K562 (cell line): ENCODE measurements around the gene ANKRD13A. TPM values are rescaled to one million over a fixed set of nuclear protein-coding genes. Genes with fewer than 3 reads are reported as not detected.
A peak's percentile ranks its signal among the peaks of the same experiment; 100 is the strongest.
"Not testable (repeated sequence)": the region's sequence is repeated elsewhere in the genome, so short reads cannot be mapped to it uniquely, and the experiment has no call there.

Experiments
- FOS ChIP-seq: IDR thresholded peaks from 3 replicates; pipeline ENCODE4 v1.6.1; 2011; ENCODE audit not compliant: insufficient read length; ENCODE audit errors: extremely low read depth
- MTA1 ChIP-seq: fragments of 450-650 bp; IDR thresholded peaks from 2 replicates; pipeline ENCODE4 v1.6.1; 2017; ENCODE audit warnings: borderline replicate concordance
- NR4A1 ChIP-seq, 2 experiments: fragments of 250-450 bp in 1 of 2; fragments of 450-650 bp in 1 of 2; sonication (Bioruptor Pico) in 1 of 2; IDR thresholded peaks; 2 replicates each; pipeline versions ENCODE4 v1.4.0 to v1.6.1; 2016 to 2020; ENCODE audit warnings: mild to moderate bottlenecking in 2 of 2, missing compliant biosample characterization in 1 of 2, missing genetic modification characterization in 1 of 2, moderate library complexity in 1 of 2
- PKNOX1 ChIP-seq: fragments of 450-650 bp; IDR thresholded peaks from 2 replicates; pipeline ENCODE4 v1.6.1; 2016
- RFX1 ChIP-seq: fragments of 450-650 bp; IDR thresholded peaks from 2 replicates; pipeline ENCODE4 v1.6.1; 2016; ENCODE audit warnings: mild to moderate bottlenecking, moderate library complexity
- SMARCC2 ChIP-seq: fragments of 450-650 bp; IDR thresholded peaks from 2 replicates; pipeline ENCODE4 v1.6.1; 2017; ENCODE audit warnings: antibody characterized with exemption, moderate library complexity, mild to moderate bottlenecking, low read depth
- SP1 ChIP-seq: sonication (generic); formaldehyde crosslinking; IDR thresholded peaks from 2 replicates; pipeline ENCODE4 v1.8.1; 2022; ENCODE audit warnings: mild to moderate bottlenecking, missing genetic modification reagents
- ZBTB11 ChIP-seq, 3 experiments: fragments of 200-800 bp in 1 of 3; fragments of 250-450 bp in 1 of 3; fragments of 450-650 bp in 1 of 3; sonication (Bioruptor Pico) in 1 of 3; sonication (Bioruptor generic) in 1 of 3; formaldehyde crosslinking in 1 of 3; IDR thresholded peaks; 2 replicates each; pipeline versions ENCODE4 v1.6.1 to v1.8.0; 2016 to 2022; ENCODE audit warnings: mild to moderate bottlenecking in 2 of 3, missing genetic modification characterization in 2 of 3, missing compliant biosample characterization in 1 of 3, moderate library complexity in 1 of 3
- polyA plus RNA-seq, 8 experiments: library from polyadenylated mRNA; depleted of rRNA in 4 of 8; stranded (reverse) in 5 of 8; unstranded in 3 of 8; fragments of >200 nt; fragmentation: Nextera tagmentation in 2 of 8; fragmentation: Illumina TruSeq in 1 of 8; extraction: Ambion mirVana in 2 of 8; extraction: Trizol in 1 of 8; gene quantifications; 2 replicates each; pipeline versions ENCODE4 v1.2.1 to v1.2.3, GENCODE V29; 2011 to 2014; ENCODE audit warnings: inconsistent platforms in 1 of 8, missing spikeins in 1 of 8
- total RNA-seq, 7 experiments: library from RNA; depleted of rRNA in 6 of 7; stranded (reverse); fragments of >200 nt in 6 of 7; fragmentation: Illumina TruSeq in 2 of 7; extraction: Trizol in 2 of 7; gene quantifications; 2 replicates each; pipeline versions ENCODE4 v1.2.1 to v1.2.3, GENCODE V29; 2011 to 2021; ENCODE audit warnings: low replicate concordance in 1 of 7
- TF ChIP-seq, protein P1 (sequence below), 2 experiments: fragments of 450-650 bp; formaldehyde crosslinking in 1 of 2; IDR thresholded peaks; 2 replicates each; pipeline versions ENCODE4 v1.4.0 to v1.6.1; 2014 to 2020; ENCODE audit warnings: mild to moderate bottlenecking in 2 of 2, borderline replicate concordance in 1 of 2, low read depth in 1 of 2

ANKRD13A gene
- total and polyA plus RNA-seq, 9 of the 15 experiments (the other 6 are each of a cell fraction or from before 2014, with no cell fraction given), result 5.0 to 55.0 (median 41.5) TPM

GRCh38 chr12:110055375-110056352, 56.4 kb downstream of the ANKRD13A start (continued):
- TF ChIP-seq SMARCC2 (peak; percentile 77; the same call in 1 of the 2 replicates), RFX1 (peak; percentile 60), PKNOX1 (peak; percentile 65), NR4A1 (tag; IDR thresholded peaks at IDR 0.05) (peak; percentile 54; the same call in 1 of the 2 replicates), MTA1 (peak; percentile 58; the same call in 1 of the 2 replicates), ZBTB11 (CRISPR knock-in tag; IDR thresholded peaks at IDR 0.05) (0 out of 6 replicates have a peak, but pooled peaks of 1 of the 3 experiments have one; percentile 42), SP1 (CRISPR knock-in tag) (0 out of 2 replicates have a peak, but pooled peaks have one; percentile 17), FOS (peak; percentile 25)
- TF ChIP-seq NR4A1 (CRISPR knock-in tag; IDR thresholded peaks at IDR 0.05), result not testable (repeated sequence)
- TF ChIP-seq, protein P1, sequence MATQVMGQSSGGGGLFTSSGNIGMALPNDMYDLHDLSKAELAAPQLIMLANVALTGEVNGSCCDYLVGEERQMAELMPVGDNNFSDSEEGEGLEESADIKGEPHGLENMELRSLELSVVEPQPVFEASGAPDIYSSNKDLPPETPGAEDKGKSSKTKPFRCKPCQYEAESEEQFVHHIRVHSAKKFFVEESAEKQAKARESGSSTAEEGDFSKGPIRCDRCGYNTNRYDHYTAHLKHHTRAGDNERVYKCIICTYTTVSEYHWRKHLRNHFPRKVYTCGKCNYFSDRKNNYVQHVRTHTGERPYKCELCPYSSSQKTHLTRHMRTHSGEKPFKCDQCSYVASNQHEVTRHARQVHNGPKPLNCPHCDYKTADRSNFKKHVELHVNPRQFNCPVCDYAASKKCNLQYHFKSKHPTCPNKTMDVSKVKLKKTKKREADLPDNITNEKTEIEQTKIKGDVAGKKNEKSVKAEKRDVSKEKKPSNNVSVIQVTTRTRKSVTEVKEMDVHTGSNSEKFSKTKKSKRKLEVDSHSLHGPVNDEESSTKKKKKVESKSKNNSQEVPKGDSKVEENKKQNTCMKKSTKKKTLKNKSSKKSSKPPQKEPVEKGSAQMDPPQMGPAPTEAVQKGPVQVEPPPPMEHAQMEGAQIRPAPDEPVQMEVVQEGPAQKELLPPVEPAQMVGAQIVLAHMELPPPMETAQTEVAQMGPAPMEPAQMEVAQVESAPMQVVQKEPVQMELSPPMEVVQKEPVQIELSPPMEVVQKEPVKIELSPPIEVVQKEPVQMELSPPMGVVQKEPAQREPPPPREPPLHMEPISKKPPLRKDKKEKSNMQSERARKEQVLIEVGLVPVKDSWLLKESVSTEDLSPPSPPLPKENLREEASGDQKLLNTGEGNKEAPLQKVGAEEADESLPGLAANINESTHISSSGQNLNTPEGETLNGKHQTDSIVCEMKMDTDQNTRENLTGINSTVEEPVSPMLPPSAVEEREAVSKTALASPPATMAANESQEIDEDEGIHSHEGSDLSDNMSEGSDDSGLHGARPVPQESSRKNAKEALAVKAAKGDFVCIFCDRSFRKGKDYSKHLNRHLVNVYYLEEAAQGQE (IDR thresholded peaks at IDR 0.05; ENCODE audit: borderline replicate concordance), result peak; percentile 9; the same call in 1 of the 2 replicates
- TF ChIP-seq, protein P1 (CRISPR knock-in tag; IDR thresholded peaks at IDR 0.05; ENCODE audit: low read depth), result not testable (repeated sequence)
